Hepatocyte (in vitro differentiated cells): Measurements from ENCODE around the gene PRKACA.

Source experiments
- EZH2 ChIP-seq: fragments of 200-600 bp; sonication (generic); IDR thresholded peaks from 2 replicates; pipeline ENCODE4 v1.6.1; 2016; ENCODE audit warnings: antibody characterized with exemption, mild to moderate bottlenecking, borderline replicate concordance
- EZH2phosphoT487 ChIP-seq: fragments of 200-600 bp; sonication (generic); IDR thresholded peaks from one replicate; pipeline ENCODE4 v1.6.1; 2018; ENCODE audit warnings: antibody characterized with exemption, mild to moderate bottlenecking, low read depth, moderate library complexity; ENCODE audit not compliant: unreplicated experiment, severe bottlenecking
- TF ChIP-seq, protein P1 (sequence below): fragments of 200-600 bp; sonication (generic); IDR thresholded peaks from 2 replicates; pipeline ENCODE4 v1.5.1; 2016; ENCODE audit warnings: antibody characterized with exemption, mild to moderate bottlenecking; ENCODE audit not compliant: poor library complexity

DNA sequence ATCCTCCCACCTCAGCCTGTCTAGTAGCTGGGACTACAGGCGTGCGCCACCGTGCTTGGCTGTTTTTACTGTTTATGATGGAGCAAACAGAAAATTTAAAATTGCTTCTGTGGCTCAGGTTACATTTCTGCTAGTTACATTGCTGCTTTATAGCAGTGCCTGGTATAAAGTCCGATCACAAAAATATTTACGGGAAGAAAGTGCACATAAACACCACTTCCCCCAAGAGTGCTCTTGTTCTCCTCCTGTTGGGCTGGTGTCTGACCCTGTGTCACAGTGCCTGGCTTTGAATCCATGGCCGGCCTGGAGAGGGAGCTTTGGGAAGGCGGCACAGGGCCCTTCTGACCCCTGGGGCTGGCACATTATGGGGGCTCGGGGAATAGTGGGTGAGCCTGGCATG, 11.9 kb downstream of the PRKACA start:
- TF ChIP-seq, protein P1, sequence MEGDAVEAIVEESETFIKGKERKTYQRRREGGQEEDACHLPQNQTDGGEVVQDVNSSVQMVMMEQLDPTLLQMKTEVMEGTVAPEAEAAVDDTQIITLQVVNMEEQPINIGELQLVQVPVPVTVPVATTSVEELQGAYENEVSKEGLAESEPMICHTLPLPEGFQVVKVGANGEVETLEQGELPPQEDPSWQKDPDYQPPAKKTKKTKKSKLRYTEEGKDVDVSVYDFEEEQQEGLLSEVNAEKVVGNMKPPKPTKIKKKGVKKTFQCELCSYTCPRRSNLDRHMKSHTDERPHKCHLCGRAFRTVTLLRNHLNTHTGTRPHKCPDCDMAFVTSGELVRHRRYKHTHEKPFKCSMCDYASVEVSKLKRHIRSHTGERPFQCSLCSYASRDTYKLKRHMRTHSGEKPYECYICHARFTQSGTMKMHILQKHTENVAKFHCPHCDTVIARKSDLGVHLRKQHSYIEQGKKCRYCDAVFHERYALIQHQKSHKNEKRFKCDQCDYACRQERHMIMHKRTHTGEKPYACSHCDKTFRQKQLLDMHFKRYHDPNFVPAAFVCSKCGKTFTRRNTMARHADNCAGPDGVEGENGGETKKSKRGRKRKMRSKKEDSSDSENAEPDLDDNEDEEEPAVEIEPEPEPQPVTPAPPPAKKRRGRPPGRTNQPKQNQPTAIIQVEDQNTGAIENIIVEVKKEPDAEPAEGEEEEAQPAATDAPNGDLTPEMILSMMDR = no peak
- no peak for TF ChIP-seq EZH2phosphoT487
- TF ChIP-seq EZH2 = no peak
